Left kidney (tissue), 2 donors: ENCODE measurements around the gene XRCC4. TPM values are rescaled to one million over a fixed set of nuclear protein-coding genes. Genes with fewer than 3 reads are reported as not detected.

Source experiments
- DNase-seq: peaks from one replicate; pipeline ENCODE4 v3.0.0-alpha.2; 2013
- polyA plus RNA-seq: library from polyadenylated mRNA; unstranded; fragments of 120-200 nt; gene quantifications from one replicate; pipeline ENCODE4 v1.2.1, GENCODE V29; 2013; ENCODE audit not compliant: insufficient read length

The XRCC4 gene
- polyA plus RNA-seq, 1 donor: 14.2 TPM

GRCh38 chr5:83069096-83069799 lies 8.1 kb upstream of the XRCC4 start:
- DNase-seq: no peak

- DNase-seq: no peak
Observed at GRCh38 chr5:83071286-83072051, 5.9 kb upstream of the XRCC4 start.

- no peak for DNase-seq
Observed at GRCh38 chr5:83072966-83073365, 4.4 kb upstream of the XRCC4 start.

DNA sequence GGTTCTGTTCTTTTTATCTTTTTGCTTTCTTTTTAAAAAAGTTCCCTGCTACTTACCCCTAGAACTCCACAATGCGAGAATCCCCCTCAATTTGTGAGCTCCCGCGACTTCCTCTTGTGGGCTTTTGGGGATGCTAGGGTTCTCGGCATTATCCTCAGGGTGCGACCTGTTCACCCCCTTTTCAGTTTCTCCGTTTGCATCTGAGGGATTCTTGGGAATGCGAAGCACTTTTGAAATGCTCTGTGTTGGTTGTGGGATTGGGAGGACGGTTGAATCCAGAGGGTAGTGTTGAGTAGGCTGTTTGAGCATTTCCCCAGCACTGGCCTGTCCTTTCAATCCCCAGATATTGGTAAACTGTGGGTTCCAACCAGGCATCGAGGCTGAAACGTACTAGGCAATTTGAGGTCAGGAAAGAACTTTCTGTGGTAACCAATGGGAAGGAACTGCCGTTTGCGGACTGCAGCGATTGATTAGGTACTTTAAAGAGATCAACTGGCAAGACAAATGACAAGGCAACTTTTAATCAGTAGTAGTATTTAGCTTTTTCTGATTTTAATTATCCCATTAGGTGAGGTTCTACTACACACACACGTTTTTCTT lies 415 bp downstream of the XRCC4 start:
- DNase-seq: no peak

DNA sequence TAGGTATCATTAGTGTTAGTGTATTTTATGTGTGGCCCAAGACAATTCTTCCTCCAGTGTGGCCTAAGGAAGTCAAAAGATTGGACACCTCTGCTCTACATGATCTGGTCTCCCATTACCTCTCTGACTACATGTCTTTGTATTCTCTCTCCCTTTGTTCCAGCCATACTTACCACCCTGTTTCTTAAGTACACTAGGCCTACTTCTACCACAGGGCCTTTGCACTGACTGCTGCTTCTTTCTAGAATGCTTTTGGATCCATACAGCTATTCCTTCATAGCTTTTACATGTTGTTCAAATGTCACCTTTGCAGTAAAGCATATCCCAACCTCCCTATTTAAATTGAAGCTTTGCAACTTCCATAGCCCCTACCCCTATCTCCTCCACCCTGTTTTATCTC lies 5.4 kb downstream of the XRCC4 start:
- DNase-seq: no peak

GRCh38 chr5:83084336-83084735 lies 7.0 kb downstream of the XRCC4 start:
- DNase-seq: no peak

- no peak for DNase-seq
Observed at GRCh38 chr5:83085106-83085505, 7.8 kb downstream of the XRCC4 start.

GRCh38 chr5:83090169-83090568 lies 12.8 kb downstream of the XRCC4 start:
- DNase-seq: no peak

GRCh38 chr5:83092619-83093018 lies 15.3 kb downstream of the XRCC4 start:
- no peak for DNase-seq

DNA sequence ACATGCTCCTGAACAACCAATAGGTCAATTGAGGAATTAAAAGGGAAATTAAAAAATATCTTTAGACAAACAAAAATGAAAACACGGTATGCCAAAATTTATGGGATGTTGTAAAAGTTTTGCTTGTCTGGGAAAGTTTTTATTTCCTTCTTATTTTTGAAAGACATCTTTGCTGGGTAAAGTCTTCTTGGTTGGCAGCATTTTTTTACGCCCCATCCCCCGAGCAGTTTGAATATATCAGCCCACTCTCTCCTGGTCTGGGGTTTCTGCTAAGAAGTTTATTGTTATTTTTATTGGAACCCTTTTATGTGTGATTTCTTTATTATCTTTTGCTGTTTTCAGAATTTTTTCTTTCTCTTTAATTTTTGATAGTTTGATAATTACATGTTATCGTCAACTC lies 16.3 kb downstream of the XRCC4 start:
- DNase-seq: no peak

- DNase-seq: no peak
Observed at GRCh38 chr5:83095163-83095956, 18.0 kb downstream of the XRCC4 start.

DNA sequence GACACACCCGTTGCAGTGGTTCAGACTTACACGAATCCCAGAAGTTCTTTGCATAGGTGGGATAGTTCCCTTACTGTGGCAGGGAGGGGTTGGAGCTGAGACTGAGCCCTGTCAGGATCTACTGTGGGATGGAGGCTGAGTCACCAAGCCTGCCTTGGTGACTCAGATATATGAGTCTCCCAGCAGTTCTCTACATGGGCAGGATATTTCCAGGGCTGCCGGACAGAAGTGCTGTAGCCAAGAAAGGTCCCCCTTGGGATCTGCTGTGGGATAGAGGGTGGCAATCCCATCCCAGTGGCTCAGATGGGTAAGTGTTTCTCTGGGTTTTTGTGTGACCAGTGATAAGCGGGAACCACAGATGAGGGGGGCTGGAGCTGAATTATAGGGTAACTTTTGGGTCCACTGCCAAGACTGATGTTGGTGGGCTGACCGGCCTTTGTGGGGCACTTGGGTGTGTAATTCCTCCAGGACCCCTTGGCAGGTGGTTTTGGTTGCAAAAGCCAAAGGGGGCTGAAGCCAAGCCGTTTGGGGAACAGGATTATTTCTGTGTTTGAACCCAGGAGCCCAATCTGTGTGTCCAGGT lies 18.7 kb downstream of the XRCC4 start:
- no peak for DNase-seq

DNA sequence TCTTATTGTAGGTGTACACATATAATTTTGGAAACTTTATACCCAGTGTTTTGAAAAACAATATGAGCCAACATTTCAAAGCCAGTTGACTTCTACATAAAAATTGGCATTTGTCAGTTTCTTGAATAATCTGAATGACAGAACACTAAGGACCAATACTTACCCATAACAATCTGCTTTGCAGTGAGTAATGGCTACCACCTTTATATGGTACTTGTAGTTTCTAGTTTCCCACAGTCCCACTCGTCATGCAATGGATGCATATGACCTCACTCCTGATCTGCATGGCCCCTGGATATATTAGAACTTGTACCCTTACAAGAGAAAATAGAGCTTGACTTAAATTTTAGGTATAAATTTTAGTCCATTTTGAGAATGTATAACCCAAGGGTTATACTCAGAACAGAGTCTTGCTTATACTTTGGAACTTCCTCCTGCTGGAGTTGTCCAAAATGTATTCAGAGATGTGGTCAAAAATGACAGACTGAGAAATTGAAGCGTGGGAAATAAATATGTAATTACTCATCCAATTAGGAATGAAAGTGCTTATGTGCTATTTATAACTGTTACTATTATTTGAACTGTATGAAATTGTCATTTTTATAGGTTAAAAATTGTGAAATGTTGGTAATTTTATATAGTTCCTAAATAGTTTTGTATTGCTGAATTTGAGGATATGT lies 19.5 kb downstream of the XRCC4 start:
- no peak for DNase-seq

GRCh38 chr5:83097689-83098231 lies 20.4 kb downstream of the XRCC4 start:
- peak; percentile 11 for DNase-seq

DNA sequence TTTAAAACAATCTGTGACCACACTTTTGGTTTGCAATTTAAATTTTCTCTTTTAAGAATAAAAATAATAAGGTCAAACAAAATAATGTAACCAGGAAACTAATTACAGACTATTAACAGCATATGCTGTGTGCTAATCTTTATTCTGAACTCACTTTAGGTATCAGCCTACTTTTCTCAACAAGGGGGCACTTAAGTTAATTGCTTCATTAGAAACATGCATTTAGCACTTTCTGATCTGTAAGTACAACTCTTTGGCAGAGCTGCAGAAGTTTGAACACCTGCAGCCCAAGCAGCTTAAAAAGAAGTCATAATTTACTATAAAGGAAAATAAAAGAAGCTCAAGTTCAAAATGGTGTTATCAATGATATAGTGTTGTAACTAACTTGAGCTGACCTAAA lies 21.7 kb downstream of the XRCC4 start:
- no peak for DNase-seq

GRCh38 chr5:83099445-83099844 lies 22.1 kb downstream of the XRCC4 start:
- no peak for DNase-seq

GRCh38 chr5:83101514-83101913 lies 24.2 kb downstream of the XRCC4 start:
- no peak for DNase-seq

DNA sequence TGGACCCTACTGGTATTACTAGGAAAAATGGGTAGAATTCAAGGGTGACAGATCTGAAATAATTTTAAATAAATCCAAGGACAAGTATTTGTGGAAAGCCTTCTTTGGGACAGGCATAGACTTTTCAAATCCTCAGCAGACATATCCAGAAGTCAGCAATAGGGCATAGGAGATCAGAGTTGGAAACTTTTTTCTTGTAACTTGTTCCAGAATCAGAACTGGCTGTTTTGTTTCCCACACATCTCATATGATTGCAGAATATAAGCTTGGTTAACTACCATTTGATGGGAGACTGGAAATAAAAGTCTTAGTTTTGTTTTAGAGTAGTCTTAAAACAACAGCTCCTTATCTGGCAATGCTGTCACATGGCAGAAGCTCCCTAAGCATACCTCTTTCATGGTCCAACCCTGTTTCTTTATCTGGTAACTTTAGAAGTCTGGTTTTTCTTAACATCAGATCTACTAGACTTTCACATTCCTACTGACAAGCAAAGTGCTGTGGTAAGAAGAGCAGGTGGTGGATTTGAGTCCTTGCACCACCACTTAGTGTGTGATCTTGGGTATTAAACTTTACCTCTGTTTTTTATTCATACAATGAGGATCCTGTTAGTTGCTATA lies 25.1 kb downstream of the XRCC4 start:
- DNase-seq: no peak

- no peak for DNase-seq
Observed at GRCh38 chr5:83104021-83104420, 26.7 kb downstream of the XRCC4 start.

- DNase-seq: no peak
Observed at GRCh38 chr5:83107692-83108420, 30.5 kb downstream of the XRCC4 start.
